B cell (primary cell): ENCODE results near the gene RAB11FIP3.

Source experiments
- EZH2 ChIP-seq: IDR thresholded peaks from 2 replicates; pipeline ENCODE4 v1.6.1; 2012; ENCODE audit warnings: borderline replicate concordance, low read depth, mild to moderate bottlenecking, moderate library complexity, low read length; ENCODE audit not compliant: insufficient read depth, poor library complexity, severe bottlenecking
- TF ChIP-seq, protein P1 (sequence below): fragments of 200-600 bp; IDR thresholded peaks from one replicate; pipeline ENCODE4 v1.8.0; 2022; ENCODE audit warnings: antibody characterized with exemption, mild to moderate bottlenecking

DNA sequence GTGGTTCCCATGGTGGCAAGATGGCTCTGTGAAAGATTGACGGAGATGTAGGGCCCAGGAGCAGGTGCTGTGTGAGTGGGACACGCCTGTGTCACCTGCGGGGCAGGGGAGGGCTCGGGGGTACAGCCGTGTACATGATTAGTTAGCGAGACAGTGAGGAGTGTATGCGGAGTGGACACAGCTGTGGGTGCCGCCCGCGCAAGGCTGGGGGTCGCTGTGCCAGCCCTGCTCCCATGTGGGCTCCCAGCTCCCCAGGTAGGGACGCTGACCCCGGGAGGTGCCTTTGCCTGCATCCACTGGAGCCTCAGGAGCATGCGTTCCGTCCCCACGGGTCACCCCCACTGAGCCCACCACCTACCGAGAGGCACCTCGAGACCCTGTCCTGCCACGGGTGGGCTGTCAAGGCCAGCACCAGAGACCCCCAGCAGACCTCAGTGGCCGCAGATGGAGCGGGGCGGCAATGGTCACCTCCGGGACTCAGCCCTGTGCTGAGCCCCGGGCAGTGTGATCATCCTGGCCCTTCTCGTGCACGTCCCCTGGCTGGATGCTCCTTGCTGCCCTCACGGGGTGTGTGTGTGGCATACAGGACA is 109.5 kb downstream of the RAB11FIP3 start:
- TF ChIP-seq, protein P1, sequence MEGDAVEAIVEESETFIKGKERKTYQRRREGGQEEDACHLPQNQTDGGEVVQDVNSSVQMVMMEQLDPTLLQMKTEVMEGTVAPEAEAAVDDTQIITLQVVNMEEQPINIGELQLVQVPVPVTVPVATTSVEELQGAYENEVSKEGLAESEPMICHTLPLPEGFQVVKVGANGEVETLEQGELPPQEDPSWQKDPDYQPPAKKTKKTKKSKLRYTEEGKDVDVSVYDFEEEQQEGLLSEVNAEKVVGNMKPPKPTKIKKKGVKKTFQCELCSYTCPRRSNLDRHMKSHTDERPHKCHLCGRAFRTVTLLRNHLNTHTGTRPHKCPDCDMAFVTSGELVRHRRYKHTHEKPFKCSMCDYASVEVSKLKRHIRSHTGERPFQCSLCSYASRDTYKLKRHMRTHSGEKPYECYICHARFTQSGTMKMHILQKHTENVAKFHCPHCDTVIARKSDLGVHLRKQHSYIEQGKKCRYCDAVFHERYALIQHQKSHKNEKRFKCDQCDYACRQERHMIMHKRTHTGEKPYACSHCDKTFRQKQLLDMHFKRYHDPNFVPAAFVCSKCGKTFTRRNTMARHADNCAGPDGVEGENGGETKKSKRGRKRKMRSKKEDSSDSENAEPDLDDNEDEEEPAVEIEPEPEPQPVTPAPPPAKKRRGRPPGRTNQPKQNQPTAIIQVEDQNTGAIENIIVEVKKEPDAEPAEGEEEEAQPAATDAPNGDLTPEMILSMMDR: no peak
- no peak for TF ChIP-seq EZH2
